NCI-H748 treated with DMSO at 0.1 percent for 48 hours (cell line): ENCODE measurements around the gene NOTCH1.
A peak's percentile ranks its signal among the peaks of the same experiment; 100 is the strongest.

Experiments
- DNase-seq: peaks from one replicate; lab custom pipeline; 2025; lab: John Stamatoyannopoulos, UW

The NOTCH1 gene

DNA sequence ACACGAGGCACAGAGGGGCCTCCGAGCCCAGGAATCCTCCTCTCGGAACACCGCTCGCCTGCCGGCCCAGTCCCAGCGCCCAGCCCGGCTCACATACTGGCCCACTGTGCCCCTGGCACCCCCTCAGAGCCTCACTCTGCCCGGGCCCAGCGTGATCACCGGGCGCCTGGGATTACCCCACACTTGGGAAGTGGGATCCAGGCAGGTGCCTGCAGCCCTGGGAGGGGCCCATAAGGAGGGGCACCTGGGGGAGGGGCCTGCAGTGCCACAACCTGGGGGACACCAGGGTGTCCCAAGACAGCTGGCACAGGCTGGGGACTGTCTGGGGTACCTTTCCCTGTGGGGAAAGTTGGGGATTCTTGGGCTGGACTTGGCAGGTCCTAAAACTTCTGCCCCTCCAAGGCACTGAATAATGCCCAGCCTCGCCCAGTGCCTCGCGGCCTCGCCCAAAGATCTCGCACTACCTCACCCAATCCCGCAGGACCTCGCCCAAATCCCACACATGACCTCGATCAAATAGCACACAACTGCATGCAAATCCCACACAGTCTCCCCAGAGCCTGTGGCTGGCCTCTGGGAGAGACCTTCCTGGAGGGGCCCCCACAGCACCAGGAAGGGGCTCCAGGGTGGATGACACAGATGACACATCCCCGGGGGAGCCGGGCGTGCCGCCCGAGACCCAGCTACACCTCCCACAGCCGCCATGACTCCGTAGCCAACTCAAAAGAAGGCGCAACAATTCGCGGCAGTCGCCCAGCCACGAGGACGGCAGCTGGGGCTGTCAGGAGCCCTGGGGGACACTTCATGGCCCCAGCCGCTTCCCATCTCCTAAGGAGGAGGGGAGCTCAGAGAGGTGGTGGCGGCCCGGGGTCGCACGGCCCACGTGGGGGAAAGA is 13.7 kb downstream of the NOTCH1 start:
- no peak for DNase-seq

DNA sequence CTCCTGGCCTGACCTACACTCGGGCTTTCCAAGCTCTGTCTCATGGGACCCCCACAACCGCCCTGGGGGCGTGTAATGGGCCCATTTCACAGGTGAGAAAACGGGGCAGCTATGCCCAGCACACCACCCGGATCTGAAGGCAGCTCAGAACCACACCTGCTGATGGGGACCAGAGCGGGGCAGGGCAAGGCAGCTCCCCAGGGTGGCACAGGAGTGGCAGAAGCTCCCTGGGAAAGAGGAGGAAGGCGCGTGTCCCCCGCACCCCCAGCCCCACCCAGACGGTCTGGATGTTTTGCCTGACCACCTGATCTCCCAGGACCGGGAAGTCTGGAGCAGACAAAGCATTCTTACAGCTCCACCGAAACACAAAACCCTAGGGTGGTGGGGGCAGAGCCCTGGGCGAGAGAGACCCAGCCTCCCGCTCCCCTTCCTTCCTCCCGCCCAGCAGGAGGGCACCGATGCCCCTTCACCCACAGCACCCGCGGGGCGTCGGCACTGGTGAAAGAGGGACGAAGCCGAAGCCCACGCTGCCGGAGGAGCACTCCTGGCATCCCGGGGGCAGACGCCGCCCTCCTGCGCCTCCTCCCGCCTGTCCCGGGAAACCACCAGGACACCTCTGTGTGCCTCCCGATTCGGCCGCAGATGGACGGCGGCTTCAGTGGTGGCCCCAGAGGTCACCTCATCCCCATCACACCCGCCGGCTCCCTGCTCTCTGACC is 14.5 kb downstream of the NOTCH1 start:
- DNase-seq: no peak

DNA sequence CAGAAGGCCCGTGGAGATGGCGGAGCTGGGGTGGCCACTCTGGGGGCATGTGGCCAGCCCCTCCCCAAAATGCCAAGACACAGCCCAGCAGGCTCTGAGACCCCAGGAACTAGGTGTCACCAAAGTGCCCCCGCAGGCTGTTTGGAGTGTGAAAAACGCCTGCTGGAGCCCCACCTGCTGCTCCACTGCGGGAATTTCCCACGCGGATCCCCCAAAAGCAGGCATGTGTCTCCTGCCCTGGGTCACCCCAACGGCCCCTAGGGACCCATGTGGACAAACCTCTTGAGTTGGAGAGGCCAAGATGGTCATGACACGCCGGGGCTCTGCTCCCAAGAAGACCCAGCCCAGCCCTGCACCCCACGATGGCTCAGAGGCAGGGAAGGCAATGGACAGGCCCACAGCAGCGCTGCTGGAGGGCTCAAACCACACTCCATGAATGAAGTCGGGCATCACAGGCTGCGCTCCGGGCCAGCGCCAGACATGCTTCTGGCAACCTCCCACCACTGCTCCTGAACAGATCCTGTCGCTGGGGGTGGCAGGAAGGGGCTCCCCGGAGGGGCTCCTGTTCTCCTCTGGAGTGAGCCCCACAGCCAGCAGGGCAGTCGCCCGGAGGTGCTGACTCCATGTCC is 15.3 kb downstream of the NOTCH1 start:
- no peak for DNase-seq

DNA sequence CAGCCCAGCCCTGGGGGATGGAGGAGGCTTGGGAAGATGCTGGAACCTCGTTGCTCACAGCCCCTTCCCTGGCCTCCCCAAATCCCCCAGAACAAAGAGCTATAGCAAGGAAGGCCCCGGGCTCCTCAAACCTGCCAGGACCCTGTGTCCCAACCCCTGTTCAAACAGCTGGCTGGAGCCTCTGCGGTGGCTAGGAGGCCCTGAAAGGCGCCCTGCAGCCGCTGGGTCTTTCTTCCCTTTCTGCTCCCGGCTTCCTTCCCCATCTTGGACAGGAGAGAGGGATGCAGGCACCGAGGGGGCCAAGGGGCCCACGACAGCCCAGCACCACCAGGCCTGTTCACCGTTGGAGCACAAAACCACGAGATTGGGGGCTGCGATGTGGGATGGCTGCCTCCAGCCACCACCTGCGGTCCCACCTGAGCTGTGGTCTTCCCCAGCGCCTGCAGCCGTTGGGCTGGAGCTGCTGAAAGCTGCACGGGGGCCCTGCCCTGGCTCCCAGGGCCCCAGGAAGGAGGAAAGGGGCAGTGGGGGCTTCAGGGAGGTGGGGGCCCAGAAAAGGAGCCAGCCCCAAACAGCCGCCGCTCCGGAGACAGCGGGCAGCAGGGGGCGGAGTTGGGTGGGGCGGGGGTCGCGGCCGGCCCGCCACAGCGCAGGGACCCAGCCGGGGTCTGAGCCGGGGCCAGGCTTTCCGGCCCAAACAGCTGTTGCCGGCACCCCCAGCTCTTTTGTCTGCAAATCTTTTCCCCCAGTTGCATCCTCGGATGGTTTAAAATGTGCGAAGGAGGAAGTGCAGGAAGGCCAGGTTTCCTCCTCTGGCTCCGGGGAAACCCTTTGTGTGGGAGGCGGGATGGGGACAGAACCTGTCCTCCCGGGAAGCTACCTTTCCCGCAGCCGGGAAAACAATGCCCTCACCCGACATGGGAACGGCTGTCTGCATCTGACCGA is 16.1 kb downstream of the NOTCH1 start:
- DNase-seq: no peak

DNA sequence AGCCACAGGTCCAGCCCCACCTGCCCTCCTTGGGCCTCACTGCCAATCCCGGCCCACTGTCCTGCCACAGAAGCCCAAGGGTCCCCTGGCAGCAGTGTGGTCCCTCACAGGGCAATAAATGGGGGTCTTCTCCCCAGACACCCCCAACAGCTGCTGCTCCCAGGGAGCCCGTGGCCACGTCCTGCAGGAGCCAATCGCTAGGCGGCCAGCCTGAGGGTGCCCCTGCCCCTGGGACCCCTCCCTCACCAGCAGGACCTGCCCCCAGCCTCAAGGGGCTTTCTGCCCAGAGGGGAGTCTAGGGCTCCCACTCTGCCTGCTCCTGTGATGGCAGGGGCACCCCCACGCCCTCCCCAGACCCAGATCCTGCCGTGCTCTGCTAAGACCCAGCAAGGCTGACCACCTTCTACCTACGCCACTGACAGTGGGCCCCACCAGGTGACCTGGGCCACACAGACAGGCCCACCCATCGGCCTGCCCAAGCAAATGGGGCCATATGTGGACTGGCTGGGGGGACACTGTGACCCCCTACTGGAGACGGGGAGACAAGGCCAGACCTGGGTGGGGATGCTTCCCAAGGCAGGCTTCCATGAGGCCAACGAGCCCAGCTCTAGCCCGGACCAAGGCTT is 17.0 kb downstream of the NOTCH1 start:
- DNase-seq: no peak

DNA sequence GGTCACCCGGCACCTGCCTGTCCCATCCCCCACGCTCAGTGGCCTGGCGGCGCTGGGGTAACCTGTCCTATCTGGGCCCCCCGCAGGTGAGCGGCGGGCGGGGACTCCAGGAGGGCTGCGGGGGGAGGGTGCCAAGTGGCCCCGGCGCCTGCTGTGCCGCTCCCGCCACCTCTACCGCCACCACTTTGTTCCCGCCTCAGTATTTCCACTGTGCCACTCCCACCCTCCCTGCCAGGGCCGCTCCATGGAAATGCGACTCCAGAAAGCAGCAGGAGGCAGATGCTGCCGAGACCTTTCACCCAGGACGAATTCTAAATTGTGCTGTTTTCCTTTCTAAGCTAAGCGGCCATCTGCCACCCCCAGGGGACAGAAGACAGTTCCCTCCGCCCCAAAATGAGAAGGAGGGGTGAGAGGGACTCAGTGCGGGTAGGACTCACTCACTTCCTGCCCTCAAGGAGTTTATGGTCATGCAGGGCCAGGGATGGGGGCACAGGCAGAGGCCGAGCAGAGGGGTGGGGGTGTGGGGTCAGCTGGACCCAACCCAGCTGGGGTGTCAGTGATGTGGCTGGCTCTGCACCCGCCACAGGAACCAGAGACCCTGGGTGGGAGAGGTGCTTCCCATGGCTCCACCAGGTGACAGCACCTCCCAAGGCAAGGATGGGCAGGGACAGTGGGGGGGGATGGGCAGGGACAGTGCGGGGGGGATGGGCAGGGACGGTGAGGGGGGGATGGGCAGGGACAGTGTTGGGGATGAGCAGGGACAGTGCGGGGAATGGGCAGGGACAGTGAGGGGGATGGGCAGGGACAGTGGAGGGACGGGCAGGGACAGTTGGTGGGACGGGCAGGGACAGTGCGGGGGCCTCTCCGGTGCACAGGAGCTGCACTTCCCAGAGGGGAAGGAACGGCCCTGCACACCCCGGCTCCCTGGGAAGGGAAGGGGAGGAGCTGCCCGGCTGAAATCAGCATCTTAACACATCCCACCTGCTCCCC is 17.8 kb downstream of the NOTCH1 start:
- peak; percentile 50 for DNase-seq

GRCh38 chr9:136527131-136527530 is 18.7 kb downstream of the NOTCH1 start:
- no peak for DNase-seq

- peak; percentile 54 for DNase-seq
Observed at GRCh38 chr9:136526625-136527066, 19.2 kb downstream of the NOTCH1 start.

DNA sequence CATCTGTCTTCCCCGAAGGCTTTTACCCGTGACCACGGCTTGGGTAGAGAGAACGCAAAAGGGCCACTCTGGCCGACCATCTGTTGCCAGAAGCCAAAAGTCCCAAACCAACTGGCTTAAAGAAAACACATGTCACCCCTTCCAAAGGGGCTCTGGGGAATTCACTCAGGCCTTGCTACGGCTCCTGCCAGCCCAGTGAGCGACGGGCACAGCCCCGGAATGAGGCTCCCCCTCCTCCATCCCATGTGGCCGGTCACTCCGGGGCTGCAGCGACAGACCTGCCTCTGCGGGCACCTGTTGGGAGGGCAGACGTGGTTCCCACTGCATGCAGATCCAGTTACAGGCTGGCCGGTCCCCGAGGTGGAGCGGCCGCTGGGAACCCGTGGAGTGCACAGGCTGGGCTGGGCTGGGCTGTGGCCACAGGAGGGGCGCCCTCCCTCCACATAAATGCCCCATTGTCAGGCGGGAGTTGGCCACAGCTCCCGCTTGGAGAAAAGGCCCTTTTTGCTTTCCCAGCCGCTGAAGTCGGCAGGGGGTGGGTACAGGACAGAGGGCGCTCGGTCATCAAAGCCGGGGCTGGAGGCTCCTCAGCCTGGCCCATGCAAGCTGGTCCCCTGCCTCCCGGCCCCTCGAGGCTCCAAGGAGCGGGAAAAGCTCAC is 19.9 kb downstream of the NOTCH1 start:
- no peak for DNase-seq

- DNase-seq: no peak
Observed at GRCh38 chr9:136525207-136525606, 20.6 kb downstream of the NOTCH1 start.

- DNase-seq: no peak
Observed at GRCh38 chr9:136522314-136523237, 23.3 kb downstream of the NOTCH1 start.

DNA sequence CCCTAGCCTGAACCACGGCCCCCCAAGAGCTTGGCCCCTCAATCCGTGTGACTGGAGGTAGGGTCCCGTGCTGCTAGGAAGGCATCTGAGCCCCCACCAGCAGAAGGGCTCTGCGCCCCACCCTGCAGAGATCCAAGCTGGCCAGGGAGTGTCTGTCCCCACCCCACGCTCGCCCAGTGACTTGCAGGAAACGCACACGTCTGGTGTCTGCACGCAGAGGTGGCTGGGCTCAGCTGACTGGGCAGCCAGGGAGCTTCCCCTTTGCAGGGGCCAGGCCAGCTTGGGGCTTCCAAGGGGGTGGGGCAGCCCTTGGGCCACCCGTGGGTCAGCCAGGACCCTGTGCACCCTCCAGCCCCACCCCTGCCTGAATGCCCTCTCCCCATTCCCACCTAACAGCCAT is 24.3 kb downstream of the NOTCH1 start:
- no peak for DNase-seq

- no peak for DNase-seq
Observed at GRCh38 chr9:136520053-136520540, 25.8 kb downstream of the NOTCH1 start.

- no peak for DNase-seq
Observed at GRCh38 chr9:136519263-136520052, 26.4 kb downstream of the NOTCH1 start.

- DNase-seq: no peak
Observed at GRCh38 chr9:136518623-136519022, 27.2 kb downstream of the NOTCH1 start.

DNA sequence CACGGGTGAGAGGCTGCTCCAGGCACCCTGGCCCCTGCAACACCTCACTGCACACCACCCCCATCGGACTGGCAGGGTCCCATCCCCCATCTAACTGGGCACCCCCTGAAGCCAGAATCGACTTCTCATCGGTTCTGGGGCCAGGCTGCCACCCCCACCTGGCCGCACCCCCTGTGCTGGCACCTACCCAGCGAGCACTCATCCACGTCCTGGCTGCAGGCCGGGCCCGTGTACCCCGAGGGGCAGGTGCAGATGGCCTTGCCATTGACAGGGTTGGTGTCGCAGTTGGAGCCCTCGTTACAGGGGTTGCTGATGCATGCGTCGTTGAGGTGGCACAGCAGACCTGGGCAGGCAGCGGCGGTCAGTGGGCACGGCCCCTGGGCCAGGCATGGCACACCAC is 27.9 kb downstream of the NOTCH1 start:
- no peak for DNase-seq

DNA sequence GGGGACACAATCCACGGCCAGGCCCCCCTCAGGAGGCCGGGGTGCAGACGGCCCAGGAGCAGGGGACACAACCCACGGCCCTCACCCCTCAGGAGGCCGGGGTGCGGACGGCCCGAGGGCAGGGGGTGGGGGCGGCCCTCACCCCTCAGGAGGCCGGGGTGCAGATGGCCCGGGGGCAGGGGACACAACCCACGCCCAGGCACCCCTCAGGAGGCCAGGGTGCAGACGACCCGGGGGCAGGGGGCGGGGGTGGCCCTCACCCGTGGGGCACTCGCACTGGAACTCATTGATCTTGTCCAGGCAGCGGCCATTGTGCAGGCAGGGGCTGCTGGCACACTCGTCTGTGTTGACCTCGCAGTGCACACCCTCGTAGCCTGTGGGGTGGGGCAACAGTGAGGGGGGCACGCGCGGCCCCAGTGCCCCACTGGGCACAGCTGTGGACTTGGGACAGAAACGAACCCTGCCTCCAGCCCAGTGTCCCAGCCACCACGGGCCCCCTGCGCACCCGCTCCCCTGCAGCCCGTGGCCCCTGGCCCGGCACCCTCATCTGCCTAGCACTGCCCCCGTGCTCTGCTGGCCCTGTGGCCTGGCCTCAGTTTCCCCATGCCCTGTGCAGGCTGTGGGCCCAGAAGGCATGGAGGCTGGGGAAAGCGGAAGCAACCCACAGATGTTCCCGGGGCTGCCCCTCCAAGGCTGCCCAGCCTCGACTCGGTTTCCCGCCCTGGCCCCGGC is 28.7 kb downstream of the NOTCH1 start:
- no peak for DNase-seq
